Measurements from ENCODE around the gene AUTS2. TPM values are rescaled to one million over a fixed set of nuclear protein-coding genes. Genes with fewer than 3 reads are reported as not detected.

Gene AUTS2
- total RNA-seq, 1 donor from 2014 or later, result 56.0 TPM

DNA sequence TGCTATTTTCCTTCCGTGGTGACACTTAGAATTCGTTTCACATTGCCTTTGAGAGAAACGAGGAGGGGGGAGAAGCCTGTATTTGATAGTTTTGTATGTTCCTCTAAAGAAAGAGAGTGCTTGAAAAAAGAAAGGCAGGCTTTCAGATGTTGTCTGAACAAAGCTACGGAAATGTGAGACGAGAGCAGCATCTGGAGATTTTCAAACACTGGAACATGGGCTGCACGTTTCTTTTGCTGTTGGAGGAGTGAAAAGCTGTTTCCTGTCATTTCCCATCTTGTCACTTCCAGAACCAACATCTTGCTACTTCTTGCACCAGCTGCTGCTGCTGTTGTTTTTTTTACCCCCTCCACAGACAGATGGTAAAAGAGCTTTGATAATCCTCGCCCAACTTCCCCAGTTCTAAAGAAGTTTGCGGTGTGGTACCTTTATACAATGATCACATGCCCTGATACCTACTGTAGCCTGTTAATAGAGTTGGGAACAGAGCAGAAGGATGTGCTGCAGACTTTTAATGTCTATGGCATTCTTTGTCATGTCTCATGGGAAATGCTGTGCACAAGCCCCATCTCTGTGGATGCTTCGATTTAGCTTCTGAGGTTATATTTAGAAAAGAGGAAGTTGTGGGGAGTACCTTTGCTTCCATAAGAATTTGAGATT is 408.1 kb downstream of the AUTS2 start:
- no peaks in the 10 kb centered on the region for H3K27me3 ChIP-seq
- intact Hi-C loops (cut with DNase I), result no loop called here
- no peak overlapping the region for H3K27ac ChIP-seq
- TF ChIP-seq, protein P1, sequence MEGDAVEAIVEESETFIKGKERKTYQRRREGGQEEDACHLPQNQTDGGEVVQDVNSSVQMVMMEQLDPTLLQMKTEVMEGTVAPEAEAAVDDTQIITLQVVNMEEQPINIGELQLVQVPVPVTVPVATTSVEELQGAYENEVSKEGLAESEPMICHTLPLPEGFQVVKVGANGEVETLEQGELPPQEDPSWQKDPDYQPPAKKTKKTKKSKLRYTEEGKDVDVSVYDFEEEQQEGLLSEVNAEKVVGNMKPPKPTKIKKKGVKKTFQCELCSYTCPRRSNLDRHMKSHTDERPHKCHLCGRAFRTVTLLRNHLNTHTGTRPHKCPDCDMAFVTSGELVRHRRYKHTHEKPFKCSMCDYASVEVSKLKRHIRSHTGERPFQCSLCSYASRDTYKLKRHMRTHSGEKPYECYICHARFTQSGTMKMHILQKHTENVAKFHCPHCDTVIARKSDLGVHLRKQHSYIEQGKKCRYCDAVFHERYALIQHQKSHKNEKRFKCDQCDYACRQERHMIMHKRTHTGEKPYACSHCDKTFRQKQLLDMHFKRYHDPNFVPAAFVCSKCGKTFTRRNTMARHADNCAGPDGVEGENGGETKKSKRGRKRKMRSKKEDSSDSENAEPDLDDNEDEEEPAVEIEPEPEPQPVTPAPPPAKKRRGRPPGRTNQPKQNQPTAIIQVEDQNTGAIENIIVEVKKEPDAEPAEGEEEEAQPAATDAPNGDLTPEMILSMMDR (IDR thresholded peaks at IDR 0.05), result no peak
- DNase-seq (no peak), ATAC-seq (no peak)
- no peak overlapping the region for H3K4me3 ChIP-seq
- no peaks in the 10 kb centered on the region for H3K9me3 ChIP-seq
- H3K4me1 ChIP-seq, result no peaks in the 10 kb centered on the region
- H3K36me3 ChIP-seq, result no peaks in the 10 kb centered on the region

DNA sequence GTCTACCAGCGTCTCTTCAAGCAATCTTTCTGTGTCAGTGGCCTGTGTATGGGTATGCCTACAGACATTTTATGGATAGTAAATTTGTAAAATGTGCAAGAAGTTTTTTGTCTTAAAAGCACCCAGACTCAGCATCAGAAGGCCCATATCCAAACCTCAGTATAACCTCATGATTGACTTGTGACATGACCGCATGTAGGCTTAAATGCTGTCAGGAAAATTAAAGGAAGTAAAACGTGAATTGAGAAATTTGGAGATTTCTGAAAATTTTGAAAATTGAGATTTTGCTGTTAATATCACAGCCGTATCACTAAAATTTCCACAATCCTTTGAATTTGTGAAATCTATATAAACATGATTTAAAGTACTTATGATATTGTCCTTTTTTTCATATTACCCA is 410.2 kb downstream of the AUTS2 start:
- TF ChIP-seq, protein P1 (IDR thresholded peaks at IDR 0.05), result no peak
- intact Hi-C loops (cut with DNase I), result no loop called here
- Histone ChIP-seq H3K27ac (no peak overlapping the region), H3K9me3 (no peaks in the 10 kb centered on the region), H3K4me3 (no peak overlapping the region), H3K4me1 (no peaks in the 10 kb centered on the region), H3K27me3 (no peaks in the 10 kb centered on the region), H3K36me3 (no peaks in the 10 kb centered on the region)
- ATAC-seq (no peak), DNase-seq (no peak)

DNA sequence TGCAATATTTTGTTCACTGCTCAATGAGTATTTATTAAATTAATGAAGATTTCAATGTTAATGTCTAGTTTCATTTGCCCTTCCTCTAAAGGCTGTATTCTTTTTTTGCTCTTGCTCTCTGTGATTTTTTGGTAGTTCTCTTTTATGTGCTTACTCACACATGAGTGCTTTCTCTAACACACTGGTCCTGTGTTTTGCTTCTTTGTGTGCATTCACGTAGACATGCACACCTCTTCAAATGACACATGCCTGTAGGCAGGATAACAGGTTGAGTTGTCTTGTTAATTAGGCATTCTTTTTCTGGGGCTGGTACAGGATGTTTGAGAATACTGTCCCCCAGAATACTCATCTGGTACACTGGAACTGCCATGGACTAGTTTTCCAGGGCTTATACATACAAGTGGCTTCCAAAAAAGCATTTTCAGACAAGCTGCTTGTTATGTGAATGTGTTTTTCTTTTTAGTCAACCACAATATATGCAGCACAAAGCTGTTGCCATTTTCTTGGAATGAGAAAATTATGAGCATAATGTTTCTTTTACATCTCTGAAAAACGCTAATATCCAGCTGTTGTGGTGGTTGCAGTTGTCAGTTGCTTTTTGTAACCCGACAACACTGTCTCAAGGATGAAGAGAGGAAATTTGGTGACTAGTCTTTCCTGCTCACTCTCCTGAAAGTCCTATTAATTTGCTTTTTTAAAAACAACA is 416.4 kb downstream of the AUTS2 start:
- Histone ChIP-seq H3K36me3 (no peaks in the 10 kb centered on the region), H3K4me3 (no peak overlapping the region), H3K27ac (no peak overlapping the region), H3K4me1 (no peaks in the 10 kb centered on the region), H3K9me3 (no peaks in the 10 kb centered on the region), H3K27me3 (no peaks in the 10 kb centered on the region)
- intact Hi-C loops (cut with DNase I), result no loop called here
- TF ChIP-seq, protein P1 (IDR thresholded peaks at IDR 0.05), result no peak
- DNase-seq (no peak), ATAC-seq (no peak)

DNA sequence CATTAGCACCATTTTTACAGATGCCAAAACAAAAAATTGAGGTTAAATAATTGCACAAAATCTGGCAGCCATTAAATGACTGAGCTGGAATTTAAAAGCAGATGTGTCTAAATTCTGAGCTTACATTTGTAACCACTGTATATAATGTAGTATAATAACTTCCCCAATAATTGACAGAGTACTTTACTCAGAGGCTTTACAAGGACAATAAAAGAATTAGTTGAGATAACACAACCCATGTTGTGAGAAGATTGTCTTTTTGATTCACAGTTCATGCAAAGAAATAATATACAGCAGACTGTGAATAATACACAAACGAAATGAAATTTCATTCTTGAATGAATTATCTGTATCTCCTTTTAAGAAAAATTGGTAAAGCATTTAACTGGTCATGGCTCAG is 417.1 kb downstream of the AUTS2 start:
- Histone ChIP-seq H3K27ac (no peak overlapping the region), H3K9me3 (no peaks in the 10 kb centered on the region), H3K4me1 (no peaks in the 10 kb centered on the region), H3K4me3 (no peak overlapping the region), H3K36me3 (no peaks in the 10 kb centered on the region), H3K27me3 (no peaks in the 10 kb centered on the region)
- TF ChIP-seq, protein P1 (IDR thresholded peaks at IDR 0.05), result no peak
- intact Hi-C loops (cut with DNase I), result no loop called here
- ATAC-seq (no peak), DNase-seq (no peak)

DNA sequence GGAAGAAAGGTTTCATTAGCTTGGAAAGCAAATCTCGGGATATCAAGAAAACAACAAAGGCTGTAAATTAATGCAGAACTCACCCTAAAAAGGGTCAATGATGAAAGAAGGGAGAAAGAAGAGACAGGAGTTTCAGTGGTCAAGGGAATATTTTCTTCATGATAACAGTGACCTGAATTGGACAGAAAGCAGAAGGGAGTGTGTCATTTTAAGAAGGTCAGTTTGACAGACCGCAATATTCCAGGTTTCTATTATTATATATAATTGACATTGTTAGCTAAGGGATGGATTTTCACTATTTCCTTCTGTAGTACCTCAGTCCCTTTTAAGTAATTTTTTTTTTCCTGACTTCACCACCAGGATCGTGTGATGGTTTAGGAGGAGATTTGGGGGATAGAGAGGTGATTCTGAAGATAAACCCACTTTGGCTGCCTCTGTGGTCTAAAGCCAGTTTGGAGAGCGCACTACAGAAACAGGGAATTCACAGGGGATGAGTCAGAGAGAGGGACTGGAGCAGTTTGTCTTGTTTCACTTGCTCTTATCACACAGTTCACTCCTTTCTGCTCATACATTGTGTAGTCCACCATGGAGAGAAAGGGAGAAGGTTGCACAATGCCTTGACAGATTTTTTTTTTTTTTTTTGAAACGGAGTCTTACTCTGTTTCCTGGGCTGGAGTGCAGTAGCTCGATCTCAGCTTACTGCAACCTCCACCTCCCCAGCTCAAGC is 417.9 kb downstream of the AUTS2 start:
- TF ChIP-seq, protein P1 (IDR thresholded peaks at IDR 0.05), result no peak
- Histone ChIP-seq H3K9me3 (no peaks in the 10 kb centered on the region), H3K27me3 (no peaks in the 10 kb centered on the region), H3K4me1 (no peaks in the 10 kb centered on the region), H3K36me3 (no peaks in the 10 kb centered on the region), H3K27ac (no peak overlapping the region), H3K4me3 (no peak overlapping the region)
- ATAC-seq (peak; percentile 42), DNase-seq (no peak)
- intact Hi-C loops (cut with DNase I), result no loop called here
